Neuronal stem cell (in vitro differentiated cells): ENCODE data around the gene B3GAT1.

Source experiments
- DNase-seq: peaks from one replicate; pipeline ENCODE4 v3.0.0-alpha.2; 2013; ENCODE audit warnings: low spot score
- H2AFZ ChIP-seq: one replicate; pipeline ENCODE4 v1.6.1; 2013; ENCODE audit warnings: mild to moderate bottlenecking, low read length, inconsistent platforms
- H2AK5ac ChIP-seq: 2 replicates; pipeline ENCODE4 v1.6.1; 2013; ENCODE audit warnings: low read depth, mild to moderate bottlenecking, inconsistent platforms, low read length, moderate library complexity, mixed read lengths
- H2BK120ac ChIP-seq: 2 replicates; pipeline ENCODE4 v1.6.1; 2013; ENCODE audit warnings: low read depth, mild to moderate bottlenecking, inconsistent platforms, low read length, moderate library complexity, mixed read lengths
- H2BK12ac ChIP-seq: one replicate; pipeline ENCODE4 v1.6.1; 2013; ENCODE audit warnings: low read length, inconsistent platforms
- H2BK15ac ChIP-seq: 2 replicates; pipeline ENCODE4 v1.6.1; 2013; ENCODE audit warnings: mild to moderate bottlenecking, low read length, inconsistent platforms, mixed read lengths
- H2BK5ac ChIP-seq: one replicate; pipeline ENCODE4 v1.6.1; 2013; ENCODE audit warnings: inconsistent platforms, mild to moderate bottlenecking, low read length, moderate library complexity
- H3K14ac ChIP-seq: one replicate; pipeline ENCODE4 v1.6.1; 2013; ENCODE audit warnings: low read length, inconsistent platforms
- H3K18ac ChIP-seq: 2 replicates; pipeline ENCODE4 v1.6.1; 2013; ENCODE audit warnings: low read length, inconsistent platforms
- H3K23ac ChIP-seq: 2 replicates; pipeline ENCODE4 v1.6.1; 2013; ENCODE audit warnings: low read depth, mild to moderate bottlenecking, mixed read lengths, low read length, inconsistent platforms; ENCODE audit not compliant: poor library complexity
- H3K27ac ChIP-seq: replicated peaks from 3 replicates; pipeline ENCODE4 v1.5.1; 2013; ENCODE audit warnings: low read length, inconsistent platforms
- H3K27me3 ChIP-seq, 3 experiments: 2 replicates each; pipeline ENCODE4 v1.6.1; 2013; ENCODE audit warnings: low read length in 3 of 3, mild to moderate bottlenecking in 2 of 3, inconsistent platforms in 1 of 3, low read depth in 1 of 3, mixed read lengths in 1 of 3, moderate library complexity in 1 of 3; ENCODE audit not compliant: control insufficient read depth in 3 of 3, insufficient read depth in 3 of 3
- H3K36me3 ChIP-seq, 2 donors: replicated peaks in 1 of 2; 2 replicates each; pipeline ENCODE4 v1.6.1; 2013; ENCODE audit warnings: low read length in 2 of 2; ENCODE audit not compliant: control insufficient read depth in 2 of 2, insufficient read depth in 2 of 2
- H3K4ac ChIP-seq: 2 replicates; pipeline ENCODE4 v1.6.1; 2013; ENCODE audit warnings: inconsistent platforms, mild to moderate bottlenecking, low read length, moderate library complexity
- H3K4me1 ChIP-seq, 2 donors: 1 replicate in 1 of 2; 2 replicates in 1 of 2; pipeline ENCODE4 v1.6.1; 2013; ENCODE audit warnings: low read length in 2 of 2, low read depth in 1 of 2; ENCODE audit not compliant: control insufficient read depth in 2 of 2, insufficient read depth in 1 of 2
- H3K4me2 ChIP-seq: one replicate; pipeline ENCODE4 v1.6.1; 2013; ENCODE audit warnings: mild to moderate bottlenecking, low read length, inconsistent platforms; ENCODE audit not compliant: insufficient read depth, poor library complexity, severe bottlenecking
- H3K4me3 ChIP-seq, 2 donors: 2 replicates each; pipeline ENCODE4 v1.5.1; 2013; ENCODE audit warnings: low read length in 2 of 2, mild to moderate bottlenecking in 2 of 2, inconsistent platforms in 1 of 2, moderate library complexity in 1 of 2
- H3K79me1 ChIP-seq: one replicate; pipeline ENCODE4 v1.6.1; 2013; ENCODE audit warnings: low read depth, mild to moderate bottlenecking, inconsistent platforms, low read length, moderate library complexity
- H3K9ac ChIP-seq: one replicate; pipeline ENCODE4 v1.6.1; 2013; ENCODE audit warnings: mild to moderate bottlenecking, low read depth, low read length, inconsistent platforms; ENCODE audit not compliant: poor library complexity
- H3K9me3 ChIP-seq, 2 donors: replicated peaks in 1 of 2; 2 replicates each; pipeline versions ENCODE3 to v1.6.1; 2013; ENCODE audit warnings: low read length in 2 of 2, mild to moderate bottlenecking in 2 of 2, inconsistent platforms in 1 of 2, low read depth in 1 of 2, mixed read lengths in 1 of 2, moderate library complexity in 1 of 2; ENCODE audit not compliant: control insufficient read depth in 2 of 2, insufficient read depth in 1 of 2
- H4K8ac ChIP-seq: one replicate; pipeline ENCODE4 v1.6.1; 2013; ENCODE audit warnings: low read depth, mild to moderate bottlenecking, inconsistent platforms, low read length, moderate library complexity
- H4K91ac ChIP-seq: one replicate; pipeline ENCODE4 v1.6.1; 2013; ENCODE audit warnings: low read length, low read depth, mild to moderate bottlenecking, inconsistent platforms; ENCODE audit not compliant: poor library complexity
- WGBS, 2 donors: extraction: QIAGEN DNeasy Blood & Tissue Kit; methylation state at CpG; one replicate each; pipeline ENCODE4 v1.1.7; 2013; ENCODE audit warnings: missing lambda C conversion rate in 2 of 2, mixed read lengths in 1 of 2; ENCODE audit not compliant: insufficient read length in 2 of 2, insufficient replicate concordance in 1 of 2; ENCODE audit errors: extremely low coverage in 2 of 2; 5-methylcytosine and 5-hydroxymethylcytosine counted together

B3GAT1 gene

GRCh38 chr11:134355136-134355535 lies 56.9 kb downstream of the B3GAT1 start:
- Histone ChIP-seq H2BK15ac (no peak overlapping the region), H3K9ac (no peak overlapping the region), H3K4me1 (no peaks in the 10 kb centered on the region), H2AFZ (no peak overlapping the region), H3K27ac (no peak overlapping the region), H3K14ac (no peak overlapping the region), H2AK5ac (no peak overlapping the region), H3K36me3 (no peaks in the 10 kb centered on the region), H4K91ac (no peak overlapping the region), H2BK120ac (no peak overlapping the region), H3K23ac (no peak overlapping the region), H3K79me1 (no peaks in the 10 kb centered on the region), H3K27me3 (peaks cover 0 to 3% (median 0%) of the 10 kb centered on the region in 3 experiments), H3K4ac (no peak overlapping the region), H3K18ac (no peak overlapping the region), H2BK5ac (no peak overlapping the region), H3K4me3 (no peak overlapping the region), H2BK12ac (no peak overlapping the region), H3K9me3 (no peaks in the 10 kb centered on the region), H3K4me2 (no peak overlapping the region), H4K8ac (no peak overlapping the region)
- DNase-seq: no peak
- no CpG with 5 or more reads among the region's 2 CpGs for WGBS, 2 donors

GRCh38 chr11:134352111-134352510 lies 59.9 kb downstream of the B3GAT1 start:
- DNase-seq: no peak
- Histone ChIP-seq H3K9me3 (no peaks in the 10 kb centered on the region), H3K79me1 (no peaks in the 10 kb centered on the region), H3K4me3 (no peak overlapping the region), H3K4ac (no peak overlapping the region), H2AK5ac (no peak overlapping the region), H3K4me1 (no peaks in the 10 kb centered on the region), H3K27ac (no peak overlapping the region), H3K23ac (no peak overlapping the region), H2BK120ac (no peak overlapping the region), H2BK15ac (no peak overlapping the region), H3K4me2 (no peak overlapping the region), H4K8ac (no peak overlapping the region), H3K18ac (no peak overlapping the region), H2AFZ (no peak overlapping the region), H3K27me3 (no peaks in the 10 kb centered on the region), H2BK12ac (no peak overlapping the region), H3K14ac (no peak overlapping the region), H3K36me3 (no peaks in the 10 kb centered on the region), H3K9ac (no peak overlapping the region), H4K91ac (no peak overlapping the region), H2BK5ac (no peak overlapping the region)
- no CpG with 5 or more reads among the region's 2 CpGs for WGBS, 2 donors

GRCh38 chr11:134350381-134350780 lies 61.7 kb downstream of the B3GAT1 start:
- Histone ChIP-seq H2AK5ac (no peak overlapping the region), H4K8ac (no peak overlapping the region), H3K14ac (no peak overlapping the region), H3K9me3 (no peaks in the 10 kb centered on the region), H3K36me3 (no peaks in the 10 kb centered on the region), H3K4me3 (no peak overlapping the region), H3K4me2 (no peak overlapping the region), H3K27me3 (no peaks in the 10 kb centered on the region), H4K91ac (no peak overlapping the region), H3K9ac (no peak overlapping the region), H2AFZ (no peak overlapping the region), H3K27ac (no peak overlapping the region), H3K18ac (no peak overlapping the region), H3K4me1 (no peaks in the 10 kb centered on the region), H2BK15ac (no peak overlapping the region), H3K4ac (no peak overlapping the region), H3K23ac (no peak overlapping the region), H2BK120ac (no peak overlapping the region), H3K79me1 (no peaks in the 10 kb centered on the region), H2BK12ac (no peak overlapping the region), H2BK5ac (no peak overlapping the region)
- WGBS, 2 donors: no CpG with 5 or more reads among the region's 9 CpGs
- DNase-seq: no peak

GRCh38 chr11:134349802-134350355 lies 62.2 kb downstream of the B3GAT1 start:
- no peak overlapping the region for H2BK5ac ChIP-seq
- no peak overlapping the region for H2BK15ac ChIP-seq
- no peak overlapping the region for H4K8ac ChIP-seq
- H3K36me3 ChIP-seq: no peaks in the 10 kb centered on the region
- H3K4me2 ChIP-seq: no peak overlapping the region
- no peaks in the 10 kb centered on the region for H3K4me1 ChIP-seq
- no peak overlapping the region for H3K4me3 ChIP-seq
- no peak overlapping the region for H3K14ac ChIP-seq
- H2AK5ac ChIP-seq: no peak overlapping the region
- H3K23ac ChIP-seq: no peak overlapping the region
- H2AFZ ChIP-seq: no peak overlapping the region
- H3K27ac ChIP-seq: no peak overlapping the region
- H3K9ac ChIP-seq: no peak overlapping the region
- no peaks in the 10 kb centered on the region for H3K27me3 ChIP-seq
- H3K9me3 ChIP-seq: no peaks in the 10 kb centered on the region
- DNase-seq: no peak
- no peak overlapping the region for H2BK120ac ChIP-seq
- H3K18ac ChIP-seq: no peak overlapping the region
- WGBS, 2 donors: no CpG with 5 or more reads among the region's 10 CpGs
- no peaks in the 10 kb centered on the region for H3K79me1 ChIP-seq
- H3K4ac ChIP-seq: no peak overlapping the region
- no peak overlapping the region for H4K91ac ChIP-seq
- no peak overlapping the region for H2BK12ac ChIP-seq
